ENCODE results near the gene MLN.
"Not testable (repeated sequence)": the region's sequence is repeated elsewhere in the genome, so short reads cannot be mapped to it uniquely, and the experiment has no call there.

Gene MLN

GRCh38 chr6:33834401-33835392, 30.9 kb upstream of the MLN start:
- no peak for DNase-seq (ENCODE audit: low read depth in 3 of 3)

GRCh38 chr6:33833599-33833998, 29.8 kb upstream of the MLN start:
- no peak for DNase-seq (ENCODE audit: low read depth in 3 of 3)

- not testable (repeated sequence) for DNase-seq (ENCODE audit: low read depth in 3 of 3)
These were observed 29.0 kb upstream of the MLN start for GRCh38 chr6:33832831-33833230.

- DNase-seq (ENCODE audit: low read depth in 3 of 3): not testable (repeated sequence)
These were observed 27.9 kb upstream of the MLN start for GRCh38 chr6:33831725-33832124.

GRCh38 chr6:33830635-33831240, 26.9 kb upstream of the MLN start:
- DNase-seq (ENCODE audit: low read depth in 3 of 3): no peak

- DNase-seq (ENCODE audit: low read depth in 3 of 3): no peak
These were observed 25.2 kb upstream of the MLN start for GRCh38 chr6:33828764-33829731.

- DNase-seq (ENCODE audit: low read depth in 3 of 3): no peak
These were observed 24.6 kb upstream of the MLN start for GRCh38 chr6:33828452-33828763.

GRCh38 chr6:33827546-33828451, 24.0 kb upstream of the MLN start:
- no peak for DNase-seq (ENCODE audit: low read depth in 3 of 3)

- DNase-seq (ENCODE audit: low read depth in 3 of 3): no peak
These were observed 22.7 kb upstream of the MLN start for GRCh38 chr6:33826537-33826936.

GRCh38 chr6:33824461-33825154, 20.8 kb upstream of the MLN start:
- DNase-seq (ENCODE audit: low read depth in 3 of 3): no peak

- DNase-seq (ENCODE audit: low read depth in 3 of 3): no peak
These were observed 20.0 kb upstream of the MLN start for GRCh38 chr6:33823806-33824205.

GRCh38 chr6:33822575-33823395, 19.0 kb upstream of the MLN start:
- DNase-seq (ENCODE audit: low read depth in 3 of 3): no peak

- no peak for DNase-seq (ENCODE audit: low read depth in 3 of 3)
These were observed 17.1 kb upstream of the MLN start for GRCh38 chr6:33820784-33821520.

GRCh38 chr6:33820243-33820642, 16.4 kb upstream of the MLN start:
- DNase-seq (ENCODE audit: low read depth in 3 of 3): no peak

- no peak for DNase-seq (ENCODE audit: low read depth in 3 of 3)
These were observed 15.2 kb upstream of the MLN start for GRCh38 chr6:33819021-33819420.

- no peak for DNase-seq (ENCODE audit: low read depth in 3 of 3)
These were observed 14.5 kb upstream of the MLN start for GRCh38 chr6:33818293-33818692.

GRCh38 chr6:33817489-33817888, 13.7 kb upstream of the MLN start:
- DNase-seq (ENCODE audit: low read depth in 3 of 3): no peak

GRCh38 chr6:33816911-33817310, 13.1 kb upstream of the MLN start:
- DNase-seq (ENCODE audit: low read depth in 3 of 3): no peak

- DNase-seq (ENCODE audit: low read depth in 3 of 3): no peak
These were observed 12.1 kb upstream of the MLN start for GRCh38 chr6:33815854-33816253.
